Mononuclear cell (primary cell): ENCODE results near the gene TP53I11. TPM values are rescaled to one million over a fixed set of nuclear protein-coding genes. Genes with fewer than 3 reads are reported as not detected.

Source experiments
- H3K27me3 ChIP-seq: 2 replicates; pipeline ENCODE4 v1.6.0; 2011; ENCODE audit warnings: low read length, control low read depth; ENCODE audit not compliant: insufficient read depth
- H3K4me1 ChIP-seq: 2 replicates; pipeline ENCODE4 v1.5.1; 2011; ENCODE audit warnings: mild to moderate bottlenecking, low read length, control low read depth; ENCODE audit not compliant: insufficient read depth
- H3K4me3 ChIP-seq: 2 replicates; pipeline ENCODE4 v1.5.1; 2011; ENCODE audit warnings: mild to moderate bottlenecking, low read length, moderate library complexity
- H3K9me3 ChIP-seq: 2 replicates; pipeline ENCODE4 v1.5.1; 2011; ENCODE audit warnings: low read depth, mild to moderate bottlenecking, control low read depth, low read length
- total RNA-seq: library from RNA; depleted of rRNA; stranded (reverse); fragments of >200 nt; gene quantifications from one replicate; pipeline ENCODE4 v1.2.3, GENCODE V29; 2012

The TP53I11 gene, protein sequence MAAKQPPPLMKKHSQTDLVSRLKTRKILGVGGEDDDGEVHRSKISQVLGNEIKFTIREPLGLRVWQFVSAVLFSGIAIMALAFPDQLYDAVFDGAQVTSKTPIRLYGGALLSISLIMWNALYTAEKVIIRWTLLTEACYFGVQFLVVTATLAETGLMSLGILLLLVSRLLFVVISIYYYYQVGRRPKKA
- 7.7 TPM for total RNA-seq

DNA sequence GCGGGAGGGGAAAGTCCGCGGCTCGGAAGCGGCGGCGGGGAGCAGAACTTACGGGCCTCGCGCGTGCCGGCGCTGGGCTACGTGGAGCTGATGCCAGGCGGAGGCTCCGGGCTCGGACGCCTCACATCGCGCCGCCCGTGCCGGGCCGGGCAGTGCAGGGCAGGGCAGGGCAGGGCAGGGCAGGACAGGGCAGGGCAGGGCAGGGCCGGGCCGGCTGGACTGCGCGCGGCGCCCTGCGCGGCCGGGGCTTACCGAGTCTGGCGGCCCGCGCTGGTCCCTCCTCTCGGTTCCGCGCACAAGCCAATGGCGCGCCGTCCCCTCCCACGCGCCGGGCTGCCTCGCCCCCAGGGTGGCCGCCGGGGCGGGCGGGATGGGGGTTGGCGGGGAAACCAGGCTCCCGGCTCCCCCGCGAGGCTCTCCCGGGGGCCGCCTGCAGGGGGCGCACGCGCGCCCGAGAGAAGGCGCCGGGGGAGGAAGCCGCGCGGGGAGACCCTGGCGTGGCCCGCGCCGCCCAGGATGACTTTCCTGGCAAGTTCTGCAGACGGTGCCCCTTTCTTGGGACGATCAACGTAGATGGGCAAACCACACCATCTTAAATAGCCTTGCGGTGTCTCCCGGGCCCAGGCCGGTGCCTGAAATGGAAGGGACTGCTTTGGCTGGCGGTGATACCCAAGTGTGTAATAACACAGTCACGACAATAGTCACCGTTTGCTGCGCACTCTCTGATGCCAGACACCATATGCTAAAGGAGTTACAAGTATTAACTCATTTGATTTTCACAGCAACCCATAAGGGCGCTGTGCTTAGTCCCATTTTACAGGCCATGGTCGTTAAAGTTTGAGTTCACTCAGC lies at the start of gene TP53I11:
TP53I11 (minus strand) TSS at position 259 of the 852 bp plus-strand sequence. CDS start 12,548 bp downstream, outside the sequence.
- H3K4me1 ChIP-seq: peaks cover 46% of the 10 kb centered on the region
- H3K9me3 ChIP-seq: no peaks in the 10 kb centered on the region
- H3K4me3 ChIP-seq: peak within 1 kb of the TSS; percentile 57

DNA sequence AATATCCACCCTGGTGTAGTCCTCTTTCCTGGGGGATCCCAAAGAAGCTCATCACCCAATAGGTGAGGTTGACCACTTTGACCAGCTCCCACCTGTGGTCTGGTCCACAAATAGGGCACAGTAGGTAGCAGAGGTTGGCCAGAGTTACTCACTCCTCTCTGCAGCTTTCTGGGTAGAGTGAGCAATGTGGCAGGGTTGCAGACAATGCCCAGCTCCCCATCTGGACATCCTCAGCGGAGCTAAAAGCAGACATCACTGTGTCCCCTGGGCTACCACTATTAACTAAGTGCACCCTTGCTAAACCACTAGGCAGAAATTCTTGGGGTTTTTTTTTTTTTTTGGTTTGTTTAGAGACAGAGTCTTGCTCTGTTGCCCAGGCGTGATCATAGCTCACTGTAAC lies 48.4 kb upstream of the TP53I11 start:
- Histone ChIP-seq H3K9me3 (no peaks in the 10 kb centered on the region), H3K27me3 (no peaks in the 10 kb centered on the region), H3K4me3 (no peak overlapping the region), H3K4me1 (no peaks in the 10 kb centered on the region)

More for the DNA sequence above, at the start of gene TP53I11:
- no peaks in the 10 kb centered on the region for H3K27me3 ChIP-seq

DNA sequence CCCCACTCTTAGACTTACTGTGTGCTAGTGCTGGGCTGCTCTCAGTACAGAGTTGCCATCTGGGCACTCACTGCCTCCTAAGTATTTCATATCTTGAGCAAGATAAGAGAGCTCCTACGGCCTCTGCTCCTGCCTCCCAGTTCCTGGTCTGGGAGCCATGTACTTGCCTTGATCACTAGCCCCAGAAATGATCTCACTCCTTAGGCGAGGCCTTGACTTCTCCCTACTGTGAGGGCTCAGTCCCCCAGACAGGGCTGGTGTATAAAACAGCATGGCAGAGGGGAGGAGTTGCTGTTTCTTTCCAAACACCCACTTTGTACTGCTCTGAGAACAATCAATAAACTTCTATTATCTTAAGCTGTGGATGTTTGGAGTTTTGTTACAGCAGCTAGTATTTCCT lies 47.4 kb upstream of the TP53I11 start:
- H3K27me3 ChIP-seq: no peaks in the 10 kb centered on the region
- no peaks in the 10 kb centered on the region for H3K9me3 ChIP-seq
- H3K4me1 ChIP-seq: no peaks in the 10 kb centered on the region
- no peak overlapping the region for H3K4me3 ChIP-seq

DNA sequence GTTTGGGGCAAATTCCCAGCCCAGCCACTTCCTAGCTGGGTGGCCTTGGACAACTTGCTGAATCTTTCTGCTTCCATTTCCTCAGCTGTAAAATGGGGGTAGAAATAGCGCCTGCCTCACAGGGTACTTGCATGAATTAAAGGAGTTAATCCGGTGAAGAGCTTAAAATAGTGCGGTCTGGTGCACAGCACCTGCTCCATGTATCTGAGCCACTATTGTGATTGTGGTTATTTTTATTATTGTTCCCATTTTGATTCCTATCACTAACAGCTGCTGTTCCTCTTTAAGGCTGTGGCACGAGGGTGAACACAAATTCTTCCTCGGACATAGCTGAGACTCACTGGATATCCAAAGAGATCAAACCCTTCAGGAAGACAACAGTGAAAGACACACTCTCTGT lies 46.9 kb upstream of the TP53I11 start:
- no peak overlapping the region for H3K4me3 ChIP-seq
- H3K4me1 ChIP-seq: no peaks in the 10 kb centered on the region
- H3K27me3 ChIP-seq: no peaks in the 10 kb centered on the region
- H3K9me3 ChIP-seq: no peaks in the 10 kb centered on the region

DNA sequence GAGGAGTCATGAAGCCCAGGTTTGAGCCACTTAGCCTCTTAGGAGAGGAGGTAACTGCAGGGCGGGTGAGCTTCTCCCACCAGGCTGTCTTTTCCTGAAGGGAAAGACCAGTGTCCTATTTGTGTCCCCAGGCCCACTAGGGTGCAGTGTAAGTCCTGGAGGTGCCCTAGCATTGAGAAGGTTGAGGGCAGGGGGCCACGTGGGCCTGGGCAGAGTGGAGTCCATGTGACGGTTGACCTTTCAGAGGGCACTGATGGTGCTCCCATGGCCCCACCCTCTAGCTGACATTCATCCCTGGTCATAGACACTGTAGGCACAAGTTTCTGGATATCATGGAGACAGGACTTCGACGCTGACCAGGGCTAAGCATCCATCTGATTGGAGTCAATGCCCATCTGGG lies 44.1 kb upstream of the TP53I11 start:
- H3K27me3 ChIP-seq: no peaks in the 10 kb centered on the region

DNA sequence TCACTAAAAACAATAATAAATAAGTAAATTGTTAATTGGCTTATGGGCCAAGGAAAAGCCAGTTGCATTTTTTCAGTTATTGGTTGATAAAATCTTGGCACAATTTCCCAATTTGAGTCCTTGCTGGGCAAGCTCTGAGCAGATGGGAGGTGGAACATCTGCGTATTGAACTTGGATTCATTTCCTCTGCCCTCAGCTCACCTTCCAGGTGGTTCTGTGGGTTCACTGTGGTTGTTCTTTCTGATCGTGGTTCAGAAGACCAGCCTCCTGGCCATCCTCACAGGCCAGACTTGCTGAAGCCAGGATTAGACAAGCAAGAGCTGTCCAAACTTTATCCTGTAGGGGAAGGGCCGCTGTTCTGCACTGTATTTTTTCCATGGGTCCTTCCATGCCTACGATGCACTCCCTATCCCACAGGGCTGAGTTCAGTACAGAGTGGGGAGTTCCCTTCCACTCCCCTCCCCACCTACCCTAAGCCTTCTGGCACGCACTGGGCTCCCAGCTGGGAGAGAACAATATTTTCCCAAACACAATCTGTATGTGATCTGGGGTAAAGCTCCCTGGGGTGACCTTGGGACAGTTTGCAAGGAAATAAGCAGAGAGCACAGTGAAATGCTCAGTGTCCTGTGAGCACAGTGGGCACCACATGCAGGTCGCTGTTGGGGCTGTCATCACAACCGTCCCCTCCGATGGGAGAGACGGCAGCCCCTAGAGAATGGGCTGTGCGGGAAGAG lies 43.5 kb upstream of the TP53I11 start:
- Histone ChIP-seq H3K4me1 (no peaks in the 10 kb centered on the region), H3K9me3 (no peaks in the 10 kb centered on the region), H3K4me3 (no peak overlapping the region), H3K27me3 (no peaks in the 10 kb centered on the region)

More for the DNA sequence above, 44.1 kb upstream of the TP53I11 start:
- no peaks in the 10 kb centered on the region for H3K9me3 ChIP-seq
- no peak overlapping the region for H3K4me3 ChIP-seq
- H3K4me1 ChIP-seq: no peaks in the 10 kb centered on the region

DNA sequence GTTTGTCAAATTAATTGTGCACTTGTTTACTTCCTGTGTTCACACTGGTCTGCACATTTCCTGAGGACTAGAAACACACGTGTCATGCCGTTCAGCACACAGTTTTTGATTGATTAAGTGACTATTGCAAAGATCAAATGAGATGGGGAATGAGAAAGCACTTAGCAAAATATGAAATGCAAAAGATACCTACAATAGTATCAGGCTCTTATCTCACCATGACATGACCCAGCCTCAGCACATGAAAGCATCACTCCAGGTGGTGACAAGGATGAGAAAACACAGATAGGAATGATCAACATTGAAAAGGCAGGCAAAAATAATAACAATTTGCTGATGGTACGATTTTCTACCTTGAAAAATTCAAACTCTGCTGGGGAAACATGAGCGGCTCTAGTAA lies 42.1 kb upstream of the TP53I11 start:
- H3K9me3 ChIP-seq: no peaks in the 10 kb centered on the region
- H3K27me3 ChIP-seq: no peaks in the 10 kb centered on the region
- no peak overlapping the region for H3K4me3 ChIP-seq
- H3K4me1 ChIP-seq: no peaks in the 10 kb centered on the region

DNA sequence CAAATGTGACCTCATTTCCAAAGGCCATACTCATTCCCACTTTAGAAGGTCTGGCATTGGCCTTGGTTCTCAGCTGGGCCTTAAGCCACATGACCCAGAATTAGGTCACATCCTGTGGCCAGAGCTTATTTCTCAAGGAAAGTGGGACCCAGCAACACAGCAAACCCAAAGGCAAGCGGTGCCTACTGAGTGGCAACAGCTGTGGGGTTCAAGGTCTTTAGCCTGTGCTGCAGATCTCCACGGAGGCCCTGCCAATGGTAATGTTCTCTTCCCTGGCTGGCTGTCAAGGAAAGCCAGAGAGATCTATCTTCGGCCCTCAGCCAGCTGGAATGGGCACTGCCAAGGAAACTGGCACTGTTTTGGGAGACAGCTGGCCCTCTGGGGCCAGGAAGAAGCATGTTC lies 41.5 kb upstream of the TP53I11 start:
- no peaks in the 10 kb centered on the region for H3K27me3 ChIP-seq
- H3K4me1 ChIP-seq: no peaks in the 10 kb centered on the region
- H3K4me3 ChIP-seq: no peak overlapping the region
- H3K9me3 ChIP-seq: no peaks in the 10 kb centered on the region

DNA sequence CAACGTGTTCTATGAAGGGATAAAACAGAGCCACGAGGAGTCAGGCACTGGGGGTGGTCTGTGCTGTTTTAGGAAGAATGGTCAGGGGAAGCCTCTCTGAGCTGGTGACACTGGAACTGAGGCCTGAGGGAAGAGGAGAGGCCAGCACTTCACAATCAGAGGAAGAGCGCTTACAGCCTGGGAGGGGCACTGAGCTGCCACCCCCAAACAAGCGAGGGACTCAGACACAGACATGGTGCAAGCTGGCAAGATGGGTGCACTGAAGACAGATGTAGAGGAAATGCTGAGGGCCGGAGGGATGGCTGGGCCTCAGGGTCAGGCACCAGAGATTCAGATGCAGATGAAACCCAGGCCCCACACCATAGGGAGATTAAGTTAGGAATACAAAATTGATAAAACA lies 40.0 kb upstream of the TP53I11 start:
- H3K4me1 ChIP-seq: no peaks in the 10 kb centered on the region
- no peaks in the 10 kb centered on the region for H3K9me3 ChIP-seq
- H3K27me3 ChIP-seq: no peaks in the 10 kb centered on the region
- no peak overlapping the region for H3K4me3 ChIP-seq

DNA sequence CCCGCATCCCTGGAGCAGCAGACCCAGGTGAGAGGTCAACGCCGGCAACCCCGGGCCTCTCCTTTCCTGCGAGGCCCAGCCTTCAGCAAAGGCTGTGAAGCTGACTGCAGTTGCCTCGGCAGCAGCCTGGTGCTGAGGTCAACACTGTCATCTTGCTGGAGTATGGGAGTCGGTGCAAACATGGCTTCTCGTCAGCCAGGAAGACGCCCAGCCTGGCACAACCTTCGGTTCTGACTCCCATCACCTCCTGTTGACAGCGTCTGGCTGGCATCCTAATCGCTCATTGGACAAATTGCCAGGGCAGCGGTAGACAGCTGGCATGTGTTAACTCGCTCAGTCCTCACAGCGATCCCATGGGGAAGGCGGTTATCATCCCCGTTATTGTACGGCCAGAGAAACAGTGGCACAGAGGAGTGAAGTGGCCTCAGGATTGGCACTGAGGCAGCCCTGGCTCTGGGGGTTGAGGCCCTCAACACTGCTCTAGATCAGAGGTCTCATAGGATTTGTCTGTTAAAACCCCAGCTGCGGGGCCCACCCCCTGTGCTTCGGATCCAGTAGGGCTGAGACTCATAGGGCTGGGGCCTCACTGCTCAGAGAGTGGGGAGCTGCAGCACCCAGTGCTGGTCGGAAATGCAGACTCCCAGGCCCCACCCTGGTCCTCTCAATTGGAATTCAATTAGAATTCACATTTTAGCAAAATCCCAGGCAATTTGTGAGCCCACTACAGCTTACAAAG lies 39.3 kb upstream of the TP53I11 start:
- H3K4me3 ChIP-seq: no peak overlapping the region

DNA sequence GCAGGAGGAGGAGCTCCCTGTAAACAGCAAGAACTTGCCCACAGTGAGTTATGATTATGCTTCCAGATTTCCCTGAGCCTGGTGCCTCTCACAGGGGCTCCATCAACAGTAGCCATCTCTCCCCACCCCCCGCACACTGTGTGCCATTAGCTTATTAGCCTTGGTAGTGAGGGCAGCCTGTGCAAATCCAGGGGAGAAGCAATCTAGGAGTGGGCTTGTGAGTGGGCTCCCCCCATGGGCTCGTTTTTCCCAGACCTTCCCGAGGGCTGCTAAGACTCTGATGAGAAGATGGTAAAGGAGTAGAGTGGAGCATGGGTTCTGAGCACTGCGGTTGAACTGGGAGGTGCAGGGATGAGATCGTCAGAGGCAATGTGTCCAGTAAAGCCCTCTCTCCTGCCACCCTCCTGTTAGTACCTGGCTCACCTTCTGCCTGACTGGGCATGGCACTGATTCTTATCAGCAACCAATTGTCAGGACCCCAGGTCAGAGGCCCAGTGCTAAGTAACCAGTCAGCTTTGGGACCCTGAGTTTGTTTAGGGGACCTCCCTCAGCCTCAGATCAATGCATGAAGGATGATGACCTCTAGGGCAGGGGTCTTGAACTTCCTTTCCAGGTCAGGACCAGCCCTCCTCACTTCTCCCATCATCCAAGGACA lies 38.4 kb upstream of the TP53I11 start:
- no peaks in the 10 kb centered on the region for H3K27me3 ChIP-seq
- H3K9me3 ChIP-seq: no peaks in the 10 kb centered on the region
- no peak overlapping the region for H3K4me3 ChIP-seq
- H3K4me1 ChIP-seq: no peaks in the 10 kb centered on the region

More for the DNA sequence above, 39.3 kb upstream of the TP53I11 start:
- Histone ChIP-seq H3K4me1 (no peaks in the 10 kb centered on the region), H3K27me3 (no peaks in the 10 kb centered on the region), H3K9me3 (no peaks in the 10 kb centered on the region)

DNA sequence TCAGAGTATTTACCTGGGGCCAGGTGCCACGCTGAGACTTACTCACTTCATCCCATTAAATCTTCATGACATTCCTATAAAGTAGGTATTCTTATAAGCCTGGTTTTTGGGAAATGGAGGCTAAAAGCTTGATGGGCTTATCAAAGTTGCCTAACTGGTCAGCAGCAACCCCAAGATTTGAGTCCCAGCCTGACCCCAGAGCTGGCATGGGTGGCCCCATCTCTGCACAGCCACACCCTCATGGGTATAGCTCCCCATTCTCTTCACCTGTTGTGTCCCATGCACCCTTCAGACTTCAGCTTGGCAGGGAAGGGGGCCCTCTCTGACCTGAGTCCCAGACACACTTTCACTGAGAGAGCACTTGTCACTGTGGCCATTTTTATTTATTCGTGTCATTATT lies 37.4 kb upstream of the TP53I11 start:
- no peaks in the 10 kb centered on the region for H3K4me1 ChIP-seq
- H3K4me3 ChIP-seq: no peak overlapping the region
- H3K27me3 ChIP-seq: no peaks in the 10 kb centered on the region
- H3K9me3 ChIP-seq: no peaks in the 10 kb centered on the region

DNA sequence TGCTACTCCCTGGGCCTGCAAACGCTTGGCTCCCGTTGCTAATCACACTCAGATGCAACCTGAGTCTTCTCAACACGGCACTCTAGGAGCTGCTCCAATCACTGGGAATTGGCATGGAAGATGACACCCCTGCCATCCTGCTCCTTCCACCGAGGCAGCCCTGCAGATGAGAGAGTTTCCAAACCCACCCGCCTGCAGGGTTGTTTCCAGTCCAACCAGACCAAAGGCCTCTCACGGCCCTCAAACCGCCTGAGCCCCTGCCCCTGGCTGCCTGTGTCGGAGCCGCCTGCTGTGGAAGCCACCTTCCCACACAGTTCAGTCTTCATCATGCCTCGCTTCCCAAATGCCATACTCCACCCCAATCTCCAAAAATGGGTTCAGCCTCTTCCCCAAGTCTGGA lies 36.8 kb upstream of the TP53I11 start:
- Histone ChIP-seq H3K9me3 (no peaks in the 10 kb centered on the region), H3K27me3 (no peaks in the 10 kb centered on the region), H3K4me1 (no peaks in the 10 kb centered on the region), H3K4me3 (no peak overlapping the region)

DNA sequence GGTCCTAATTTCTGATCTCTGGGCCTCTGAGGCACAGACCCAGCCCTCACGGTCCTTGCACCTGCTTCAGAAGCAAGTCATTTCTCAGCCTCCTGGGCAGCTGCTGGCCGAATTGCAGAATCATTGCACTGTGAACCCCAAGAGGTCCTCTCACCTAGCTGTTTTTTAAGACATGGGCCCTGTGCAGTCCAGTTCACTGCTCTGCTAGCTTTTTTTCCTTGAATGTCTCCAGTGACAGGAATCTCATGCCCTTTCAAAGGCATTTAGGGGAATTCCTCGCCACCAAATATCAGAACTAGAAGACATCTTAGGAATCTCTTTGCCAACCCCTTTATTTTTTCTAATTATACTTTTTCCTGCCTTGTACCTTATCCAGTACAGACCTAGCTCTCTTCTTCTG lies 35.6 kb upstream of the TP53I11 start:
- no peaks in the 10 kb centered on the region for H3K4me1 ChIP-seq
- no peaks in the 10 kb centered on the region for H3K27me3 ChIP-seq
- no peak overlapping the region for H3K4me3 ChIP-seq

More for the DNA sequence above, 35.6 kb upstream of the TP53I11 start:
- H3K9me3 ChIP-seq: no peaks in the 10 kb centered on the region
